Ishikawa (cell line): Measurements from ENCODE around the gene SNRNP48.

Experiments used
- CEBPB ChIP-seq: IDR thresholded peaks from 2 replicates; pipeline ENCODE4 v1.6.1; 2012
- CREB1 ChIP-seq: IDR thresholded peaks from 2 replicates; pipeline ENCODE4 v1.6.1; 2012; ENCODE audit warnings: low read depth
- EGR1 ChIP-seq: IDR thresholded peaks from 2 replicates; pipeline ENCODE4 v1.6.1; 2012
- EP300 ChIP-seq: IDR thresholded peaks from 2 replicates; pipeline ENCODE4 v1.6.1; 2012; ENCODE audit warnings: borderline replicate concordance
- FOXM1 ChIP-seq: IDR thresholded peaks from 2 replicates; pipeline ENCODE4 v1.6.1; 2012; ENCODE audit warnings: low read depth, borderline replicate concordance
- NFIC ChIP-seq: IDR thresholded peaks from 2 replicates; pipeline ENCODE4 v1.6.1; 2012
- RAD21 ChIP-seq: IDR thresholded peaks from 2 replicates; pipeline ENCODE4 v1.6.1; 2012; ENCODE audit warnings: low read depth
- TAF1 ChIP-seq: IDR thresholded peaks from 2 replicates; pipeline ENCODE4 v1.6.1; 2012; ENCODE audit warnings: low read depth, mild to moderate bottlenecking
- TCF12 ChIP-seq: IDR thresholded peaks from 2 replicates; pipeline ENCODE4 v1.6.1; 2012; ENCODE audit warnings: low read depth
- TEAD4 ChIP-seq: IDR thresholded peaks from 2 replicates; pipeline ENCODE4 v1.6.1; 2012
- YY1 ChIP-seq: IDR thresholded peaks from 2 replicates; pipeline ENCODE4 v1.6.1; 2012; ENCODE audit warnings: low read depth
- ZBTB7A ChIP-seq: IDR thresholded peaks from 2 replicates; pipeline ENCODE4 v1.6.1; 2012; ENCODE audit warnings: low read depth
- TF ChIP-seq, protein P1 (sequence below): IDR thresholded peaks from 2 replicates; pipeline ENCODE4 v1.6.1; 2012
- TF ChIP-seq, protein P2 (sequence below): IDR thresholded peaks from 2 replicates; pipeline ENCODE4 v1.6.1; 2012; ENCODE audit warnings: low read depth, mild to moderate bottlenecking
- TF ChIP-seq, protein P3 (sequence below): IDR thresholded peaks from 2 replicates; pipeline ENCODE4 v1.6.1; 2012

SNRNP48 gene

DNA sequence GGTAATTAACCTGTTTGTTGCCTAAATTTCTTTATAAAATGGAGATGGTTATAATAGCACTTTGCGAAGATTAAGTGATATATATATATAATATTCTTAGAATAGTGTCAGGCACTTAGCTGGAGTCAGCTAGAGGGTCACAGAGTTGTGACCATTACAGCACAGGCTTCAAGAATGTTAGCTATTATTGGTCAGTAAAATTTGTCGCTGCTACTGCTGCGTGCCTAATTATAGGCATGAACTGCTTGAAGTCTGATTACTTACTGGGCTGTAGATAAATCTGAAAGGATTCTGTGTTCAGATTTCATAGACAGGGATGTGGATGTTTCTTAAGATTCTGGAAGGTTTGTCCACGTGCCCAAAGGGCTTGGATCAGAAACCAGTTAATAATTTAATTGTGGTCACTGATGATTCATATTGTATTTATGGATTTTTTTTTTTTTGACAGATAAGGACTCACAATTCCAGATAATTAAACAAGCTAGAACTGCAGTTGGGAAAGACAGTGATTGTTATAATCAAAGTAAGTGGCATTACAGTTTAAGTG lies 4.7 kb downstream of the SNRNP48 start:
- no peak for TF ChIP-seq CREB1
- TF ChIP-seq EP300, result no peak
- TF ChIP-seq TCF12, result no peak
- no peak for TF ChIP-seq TEAD4
- TF ChIP-seq, protein P1, sequence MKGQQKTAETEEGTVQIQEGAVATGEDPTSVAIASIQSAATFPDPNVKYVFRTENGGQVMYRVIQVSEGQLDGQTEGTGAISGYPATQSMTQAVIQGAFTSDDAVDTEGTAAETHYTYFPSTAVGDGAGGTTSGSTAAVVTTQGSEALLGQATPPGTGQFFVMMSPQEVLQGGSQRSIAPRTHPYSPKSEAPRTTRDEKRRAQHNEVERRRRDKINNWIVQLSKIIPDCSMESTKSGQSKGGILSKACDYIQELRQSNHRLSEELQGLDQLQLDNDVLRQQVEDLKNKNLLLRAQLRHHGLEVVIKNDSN, result no peak
- no peak for TF ChIP-seq ZBTB7A
- no peak for TF ChIP-seq FOXM1
- no peak for TF ChIP-seq NFIC
- no peak for TF ChIP-seq TAF1
- TF ChIP-seq RAD21, result no peak
- TF ChIP-seq, protein P2, sequence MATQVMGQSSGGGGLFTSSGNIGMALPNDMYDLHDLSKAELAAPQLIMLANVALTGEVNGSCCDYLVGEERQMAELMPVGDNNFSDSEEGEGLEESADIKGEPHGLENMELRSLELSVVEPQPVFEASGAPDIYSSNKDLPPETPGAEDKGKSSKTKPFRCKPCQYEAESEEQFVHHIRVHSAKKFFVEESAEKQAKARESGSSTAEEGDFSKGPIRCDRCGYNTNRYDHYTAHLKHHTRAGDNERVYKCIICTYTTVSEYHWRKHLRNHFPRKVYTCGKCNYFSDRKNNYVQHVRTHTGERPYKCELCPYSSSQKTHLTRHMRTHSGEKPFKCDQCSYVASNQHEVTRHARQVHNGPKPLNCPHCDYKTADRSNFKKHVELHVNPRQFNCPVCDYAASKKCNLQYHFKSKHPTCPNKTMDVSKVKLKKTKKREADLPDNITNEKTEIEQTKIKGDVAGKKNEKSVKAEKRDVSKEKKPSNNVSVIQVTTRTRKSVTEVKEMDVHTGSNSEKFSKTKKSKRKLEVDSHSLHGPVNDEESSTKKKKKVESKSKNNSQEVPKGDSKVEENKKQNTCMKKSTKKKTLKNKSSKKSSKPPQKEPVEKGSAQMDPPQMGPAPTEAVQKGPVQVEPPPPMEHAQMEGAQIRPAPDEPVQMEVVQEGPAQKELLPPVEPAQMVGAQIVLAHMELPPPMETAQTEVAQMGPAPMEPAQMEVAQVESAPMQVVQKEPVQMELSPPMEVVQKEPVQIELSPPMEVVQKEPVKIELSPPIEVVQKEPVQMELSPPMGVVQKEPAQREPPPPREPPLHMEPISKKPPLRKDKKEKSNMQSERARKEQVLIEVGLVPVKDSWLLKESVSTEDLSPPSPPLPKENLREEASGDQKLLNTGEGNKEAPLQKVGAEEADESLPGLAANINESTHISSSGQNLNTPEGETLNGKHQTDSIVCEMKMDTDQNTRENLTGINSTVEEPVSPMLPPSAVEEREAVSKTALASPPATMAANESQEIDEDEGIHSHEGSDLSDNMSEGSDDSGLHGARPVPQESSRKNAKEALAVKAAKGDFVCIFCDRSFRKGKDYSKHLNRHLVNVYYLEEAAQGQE, result no peak
- TF ChIP-seq EGR1, result no peak
- TF ChIP-seq, protein P3, sequence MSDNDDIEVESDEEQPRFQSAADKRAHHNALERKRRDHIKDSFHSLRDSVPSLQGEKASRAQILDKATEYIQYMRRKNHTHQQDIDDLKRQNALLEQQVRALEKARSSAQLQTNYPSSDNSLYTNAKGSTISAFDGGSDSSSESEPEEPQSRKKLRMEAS, result no peak
- no peak for TF ChIP-seq YY1
- TF ChIP-seq CEBPB, result no peak

DNA sequence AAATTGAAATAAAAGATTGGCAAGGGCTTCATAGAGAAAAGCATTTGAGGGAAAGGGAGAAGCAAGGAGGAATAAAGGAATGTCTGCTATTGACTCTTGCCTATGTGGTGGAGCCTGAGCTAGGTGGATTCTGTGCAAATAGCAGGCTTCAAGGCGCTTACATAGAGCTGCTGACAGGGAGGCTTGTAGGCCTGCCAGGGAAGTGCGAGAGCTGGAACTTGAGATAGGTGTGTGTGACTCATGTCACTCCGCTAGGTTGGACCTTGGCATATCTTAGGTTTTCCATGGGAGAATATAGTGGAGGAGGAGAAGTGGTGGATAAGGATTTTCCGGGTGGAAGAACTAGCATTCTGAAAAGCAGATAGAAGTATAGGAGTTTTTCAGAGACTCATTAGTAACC lies 14.0 kb downstream of the SNRNP48 start:
- TF ChIP-seq, protein P2, result no peak
- TF ChIP-seq TEAD4, result no peak
- TF ChIP-seq ZBTB7A, result no peak
- TF ChIP-seq, protein P1, result no peak
- no peak for TF ChIP-seq EGR1
- no peak for TF ChIP-seq RAD21
- TF ChIP-seq EP300, result no peak
- TF ChIP-seq CREB1, result no peak
- no peak for TF ChIP-seq NFIC
- no peak for TF ChIP-seq CEBPB
- TF ChIP-seq TCF12, result no peak
- no peak for TF ChIP-seq FOXM1
- no peak for TF ChIP-seq YY1

DNA sequence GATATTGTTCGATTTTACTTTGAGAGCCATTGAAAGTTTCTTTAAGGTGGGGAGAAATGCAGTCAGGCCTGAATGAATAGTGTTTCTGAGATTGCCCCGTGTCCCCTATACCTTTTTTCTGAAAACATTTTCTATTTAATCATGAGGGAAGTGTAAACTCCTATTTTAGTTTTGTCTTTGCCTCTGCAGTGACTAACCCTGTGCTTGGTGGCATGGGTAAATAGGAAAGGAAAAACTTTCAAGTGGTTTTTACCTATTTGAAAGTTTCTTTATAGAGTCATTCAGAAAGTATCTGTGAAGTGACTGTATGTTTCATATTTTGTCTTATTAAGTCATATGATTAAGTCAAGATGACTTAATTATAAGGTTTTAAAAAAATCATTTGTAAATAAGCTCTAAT lies 14.5 kb downstream of the SNRNP48 start:
- TF ChIP-seq TAF1 (no peak), EGR1 (no peak), CEBPB (no peak), RAD21 (no peak), YY1 (no peak), EP300 (no peak), FOXM1 (no peak), TCF12 (no peak), NFIC (no peak), TEAD4 (no peak)
- TF ChIP-seq, protein P3, result no peak
- TF ChIP-seq, protein P2, result no peak
- TF ChIP-seq, protein P1, result no peak

DNA sequence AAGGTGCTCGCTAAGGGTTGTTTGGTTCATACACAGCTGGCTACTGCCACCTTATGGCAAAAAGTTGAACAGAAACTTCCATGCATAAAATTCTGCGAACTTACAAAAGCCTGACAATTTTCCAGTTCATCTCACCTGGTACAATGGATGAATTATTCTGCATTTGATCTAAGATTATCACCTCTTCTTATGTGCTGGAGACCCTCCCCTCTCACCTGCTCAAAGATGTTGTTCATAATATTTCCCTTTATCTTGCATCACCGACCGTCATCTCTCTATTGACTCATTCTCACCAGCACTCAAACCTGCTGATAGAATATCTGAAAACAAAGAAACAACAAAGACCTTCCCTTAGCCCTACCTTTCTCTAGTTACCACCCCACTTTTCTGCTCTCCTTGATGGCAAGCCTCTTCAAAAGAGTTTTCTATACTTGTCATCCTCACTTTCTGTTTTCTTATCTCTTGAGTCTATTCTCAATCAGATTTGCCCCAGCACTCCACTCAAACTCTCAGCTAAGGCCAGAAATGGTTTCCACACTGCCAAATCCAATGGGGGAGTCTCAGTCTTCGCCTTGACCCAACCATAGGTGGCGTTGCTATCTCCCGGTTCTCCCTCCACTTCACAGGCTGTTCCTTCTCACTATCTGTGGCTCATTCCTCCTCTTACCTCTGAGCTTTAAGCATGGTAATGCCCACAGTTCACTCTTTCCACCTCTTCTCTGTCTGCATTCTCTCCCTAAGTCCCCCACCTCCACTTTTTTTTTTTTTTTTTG lies 25.8 kb downstream of the SNRNP48 start:
- TF ChIP-seq RAD21, result peak; percentile 87
- TF ChIP-seq, protein P2, result no peak
